GM21526 (cell line): ENCODE data around the gene BCDIN3D.

Experiments
- ATAC-seq: cut with Tn5 transposase; IDR thresholded peaks from one replicate; pipeline ENCODE4 v1.9.1; 2021; ENCODE audit warnings: moderate library complexity; ENCODE audit not compliant: unreplicated experiment, low FRiP score

BCDIN3D gene

GRCh38 chr12:49800421-49801140 is 42.3 kb downstream of the BCDIN3D start:
- ATAC-seq = no peak

GRCh38 chr12:49798934-49799333 is 44.0 kb downstream of the BCDIN3D start:
- ATAC-seq = no peak

GRCh38 chr12:49798248-49798647 is 44.7 kb downstream of the BCDIN3D start:
- no peak for ATAC-seq

DNA sequence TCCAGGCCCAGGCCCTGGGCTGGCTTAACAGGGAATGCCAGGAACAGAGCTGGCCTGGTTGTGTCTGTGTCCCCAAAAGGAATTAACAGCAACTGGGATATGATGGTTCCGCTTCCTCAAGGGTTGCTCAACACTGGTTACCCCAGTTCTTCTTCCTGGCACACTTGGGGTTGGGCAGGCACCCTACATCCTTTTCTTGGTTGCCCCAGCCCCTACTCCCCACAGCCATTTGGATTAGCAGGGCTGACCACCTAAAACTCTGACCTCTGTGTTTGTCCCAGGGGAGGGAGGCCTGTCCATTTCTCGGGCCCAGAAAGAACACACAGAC is 45.5 kb downstream of the BCDIN3D start:
- no peak for ATAC-seq

DNA sequence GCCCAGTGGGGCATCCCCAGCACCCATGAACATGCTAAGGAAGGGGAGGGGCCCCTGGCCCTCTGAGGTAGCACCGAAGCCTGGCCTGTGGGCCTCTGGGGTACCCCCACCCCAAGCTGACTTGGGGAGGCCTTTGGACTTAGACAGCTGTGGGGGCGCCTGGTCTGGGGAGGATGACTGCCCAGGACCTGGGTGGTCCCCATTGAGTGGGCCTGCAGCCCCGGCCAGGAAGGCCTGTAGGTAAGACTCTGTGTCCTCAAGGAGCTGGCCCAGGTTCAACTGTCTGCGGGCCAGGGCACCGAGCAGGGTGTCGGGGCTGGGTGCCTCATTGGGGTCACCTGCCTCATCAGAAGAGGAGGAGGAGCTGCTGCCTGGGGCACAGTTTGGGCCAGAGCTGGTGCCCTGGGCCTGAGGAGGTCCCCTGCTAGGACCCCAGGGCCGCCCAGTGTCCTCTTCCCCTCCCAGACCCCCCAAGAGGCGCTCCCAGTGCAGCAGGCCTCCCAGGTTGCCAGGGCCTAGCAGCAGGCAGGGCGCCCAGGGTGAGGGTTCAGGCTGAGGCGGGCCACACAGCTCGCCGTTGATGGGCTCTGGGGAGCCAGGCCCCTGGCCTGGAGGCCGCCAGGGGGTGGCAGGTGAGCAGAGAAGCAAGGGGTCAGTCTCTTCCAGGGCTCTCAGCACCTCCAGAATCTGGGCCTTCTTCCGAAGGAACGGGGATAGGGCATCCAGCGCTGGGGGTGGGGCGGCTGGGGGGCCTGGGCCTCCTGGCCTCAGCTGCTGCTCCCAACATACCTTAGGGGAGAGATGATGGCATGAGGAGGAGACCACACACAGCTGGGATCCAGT is 46.1 kb downstream of the BCDIN3D start:
- ATAC-seq = no peak

DNA sequence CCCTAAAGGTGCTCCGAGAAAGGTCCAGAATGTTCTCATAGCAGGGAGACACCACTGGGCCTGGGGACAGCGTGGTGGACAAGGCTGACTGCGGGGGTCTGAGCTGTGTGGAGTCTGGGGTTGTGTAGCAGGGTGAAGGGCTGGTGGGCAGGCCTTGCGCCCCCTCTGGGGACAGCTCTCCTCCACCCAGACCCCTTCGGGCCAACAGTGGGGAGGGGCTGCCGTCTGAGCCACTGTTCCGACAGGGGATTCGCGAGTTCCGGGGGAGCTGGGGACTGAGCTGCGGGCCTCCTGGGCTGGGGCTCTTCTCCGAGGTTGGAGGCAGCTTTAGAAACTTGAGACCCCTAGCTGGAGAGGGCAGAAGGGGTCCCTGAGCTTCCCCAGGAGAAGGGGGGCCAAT is 46.8 kb downstream of the BCDIN3D start:
- no peak for ATAC-seq

DNA sequence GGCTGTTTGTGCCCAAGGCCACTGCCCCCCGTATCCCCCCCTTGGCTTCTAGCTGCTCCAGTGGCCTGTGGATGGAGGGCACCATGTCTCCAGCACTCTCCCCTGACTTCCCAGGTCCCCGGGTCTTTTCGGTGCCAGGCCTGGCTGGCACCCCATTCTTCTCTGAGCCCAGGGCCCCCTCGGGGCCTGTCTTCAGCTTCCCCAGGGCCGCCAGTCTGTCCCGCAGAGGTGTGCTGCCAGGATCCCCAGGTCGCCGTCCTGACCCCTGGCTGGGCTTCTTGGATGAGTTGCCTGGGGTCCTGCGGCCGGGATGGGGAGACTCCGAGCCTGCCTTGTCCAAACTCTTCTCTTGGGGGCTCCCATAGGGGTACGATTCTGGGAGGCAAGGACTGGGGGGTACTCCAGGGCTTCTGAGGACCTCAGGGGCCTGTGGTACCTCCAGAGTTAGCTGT is 47.2 kb downstream of the BCDIN3D start:
- ATAC-seq = no peak

- no peak for ATAC-seq
Observed at GRCh38 chr12:49794811-49795653, 47.9 kb downstream of the BCDIN3D start.

DNA sequence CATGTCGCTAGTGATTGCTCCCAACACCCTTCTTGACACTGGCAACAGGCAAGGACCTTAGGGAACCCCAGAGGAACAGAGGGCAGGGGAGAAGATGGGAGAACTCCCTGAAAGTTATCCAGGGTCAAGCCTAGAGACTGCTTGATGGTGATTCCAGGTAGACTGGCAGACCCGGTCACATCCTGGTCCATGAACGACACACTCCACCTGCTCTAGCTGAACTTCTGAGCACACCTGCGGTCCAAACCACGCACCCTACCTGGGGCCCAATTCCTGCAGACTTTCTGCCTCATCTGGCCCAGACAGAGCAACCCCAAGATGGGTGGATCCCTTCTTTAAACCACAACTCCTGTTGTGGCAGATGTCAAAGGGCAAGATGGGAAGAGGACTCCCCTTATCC is 48.9 kb downstream of the BCDIN3D start:
- ATAC-seq = no peak

DNA sequence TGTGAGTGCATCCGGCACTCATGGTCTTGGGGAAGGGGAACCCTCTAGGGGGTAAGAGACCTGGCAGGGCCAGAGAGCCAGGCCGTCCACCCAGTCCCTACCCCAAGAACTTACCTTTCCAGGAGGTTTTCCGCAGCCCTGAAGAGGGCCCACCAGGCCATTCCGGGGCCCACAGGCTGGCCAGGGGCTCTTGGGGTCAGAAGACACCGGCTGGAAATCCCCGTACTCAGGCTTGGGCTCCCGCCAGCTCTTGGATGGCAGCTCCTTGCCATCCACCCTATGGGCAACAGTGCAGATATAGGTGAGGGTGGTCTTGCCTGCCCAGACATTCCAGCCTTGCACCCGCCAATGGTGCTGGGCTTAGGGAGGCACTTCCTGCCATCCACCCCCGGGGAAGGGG is 49.3 kb downstream of the BCDIN3D start:
- no peak for ATAC-seq

DNA sequence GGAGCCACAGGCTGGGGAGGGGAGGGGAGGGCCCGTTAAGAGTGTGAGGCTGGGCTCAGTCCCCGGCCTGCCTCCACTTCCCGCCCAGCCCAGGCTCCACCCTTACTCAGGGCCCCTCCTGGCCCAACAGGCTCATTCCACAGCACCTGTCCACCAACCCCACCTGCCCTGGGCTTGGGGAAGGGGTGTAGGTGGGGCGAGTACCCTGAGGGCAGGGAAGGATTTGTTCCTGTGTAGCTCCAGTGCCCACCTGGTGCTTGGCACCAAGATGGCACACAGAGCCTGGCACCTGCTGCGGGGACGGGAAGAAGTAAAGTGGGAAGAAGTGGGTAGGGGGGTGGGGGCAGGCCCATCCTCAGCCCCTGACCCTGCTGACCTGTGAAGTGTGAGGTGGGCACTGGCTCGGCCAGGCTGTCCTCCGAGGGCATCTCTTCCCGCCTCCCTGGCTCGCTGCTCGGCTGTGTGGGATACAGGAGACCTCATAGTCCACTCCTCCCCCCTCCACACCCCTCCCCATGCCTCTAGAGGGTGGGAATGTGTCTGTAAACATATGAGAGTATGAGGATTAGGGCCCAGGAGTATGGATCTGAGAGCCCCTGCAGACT is 49.8 kb downstream of the BCDIN3D start:
- no peak for ATAC-seq

GRCh38 chr12:49792181-49792970 is 50.5 kb downstream of the BCDIN3D start:
- no peak for ATAC-seq

DNA sequence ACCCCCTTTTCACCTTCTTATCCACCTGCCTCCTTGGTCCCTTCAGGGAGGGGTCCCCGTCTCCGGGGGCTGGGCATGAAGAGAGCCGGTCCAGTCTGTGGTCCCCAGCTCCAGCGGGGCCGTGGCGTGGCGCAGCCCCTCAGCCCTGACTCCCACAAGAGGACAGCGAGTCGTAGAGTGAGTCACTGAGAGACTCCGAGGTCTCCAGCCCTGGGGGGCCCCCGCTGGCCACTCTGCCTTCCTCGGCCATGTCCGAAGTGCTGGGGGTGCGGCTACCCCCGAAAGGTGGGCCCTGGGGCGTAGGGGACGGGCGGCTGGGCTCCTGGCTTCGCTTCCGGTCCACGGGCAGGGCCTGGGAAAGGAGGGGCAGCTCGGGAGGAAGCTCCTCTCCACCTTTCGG is 51.2 kb downstream of the BCDIN3D start:
- no peak for ATAC-seq

DNA sequence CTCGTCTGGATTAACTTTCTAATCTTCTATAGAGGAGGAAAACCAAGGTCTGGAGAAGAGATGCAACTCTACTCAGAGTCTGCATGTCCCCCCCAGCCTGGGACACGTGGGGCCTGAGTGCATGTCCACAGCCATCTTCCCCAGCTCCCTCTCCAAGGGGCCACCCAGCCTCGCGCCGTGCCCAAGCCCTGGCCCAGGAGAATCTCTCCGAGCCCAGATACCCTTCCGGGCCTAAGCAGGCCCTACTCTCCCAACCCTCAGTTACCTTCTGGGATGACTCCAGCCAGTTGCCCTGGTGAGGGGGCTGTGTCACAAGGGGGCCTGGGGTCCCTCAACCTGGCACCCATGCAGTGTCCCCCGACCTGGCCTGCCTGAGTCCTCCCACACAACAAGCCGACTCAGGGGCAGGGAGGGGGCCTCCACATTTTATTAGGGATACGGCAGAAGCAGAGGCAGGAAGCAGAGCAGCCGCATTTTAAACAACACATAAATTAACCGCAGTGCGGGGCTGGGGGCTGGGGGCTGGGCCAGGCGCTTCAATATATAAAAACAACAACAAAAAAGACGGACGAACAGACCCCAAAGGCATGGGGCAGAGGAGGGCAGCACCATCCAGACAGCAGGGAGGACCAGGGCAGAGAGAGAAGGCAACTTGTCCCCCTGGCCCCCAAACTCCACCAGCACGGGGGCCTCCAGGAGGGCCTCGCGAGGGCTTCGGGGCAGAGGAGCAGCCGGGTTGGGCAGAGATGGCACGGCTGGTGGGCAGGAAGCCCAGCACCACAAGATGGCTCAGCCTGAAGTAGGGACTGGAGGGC is 52.0 kb downstream of the BCDIN3D start:
- no peak for ATAC-seq

DNA sequence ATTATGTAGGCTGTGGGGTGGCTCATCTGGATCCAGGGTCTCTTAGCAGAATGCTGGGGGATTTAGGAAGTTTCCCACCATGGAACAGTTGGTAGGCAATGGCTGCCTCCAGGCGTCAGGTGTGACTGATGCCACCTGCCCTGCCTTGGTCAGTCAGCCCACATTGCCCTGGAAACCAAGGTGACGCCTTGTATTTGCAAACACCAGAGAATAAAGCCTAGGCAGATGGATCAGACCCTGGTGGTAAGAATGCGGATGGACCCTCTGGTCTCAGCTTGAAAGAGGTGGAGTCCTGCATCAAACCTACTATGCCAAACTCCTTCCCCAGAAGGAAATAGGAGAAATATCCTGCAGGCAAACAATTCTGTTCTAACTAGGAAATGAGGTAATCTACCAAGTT is 52.9 kb downstream of the BCDIN3D start:
- ATAC-seq = no peak

GRCh38 chr12:49787672-49788071 is 55.2 kb downstream of the BCDIN3D start:
- no peak for ATAC-seq
